NT2/D1 (cell line): Measurements from ENCODE around the gene LBP.

Experiments used
- SUZ12 ChIP-seq: IDR thresholded peaks from 2 replicates; pipeline ENCODE4 v1.6.1; 2011; ENCODE audit not compliant: insufficient read length, insufficient read depth; ENCODE audit errors: extremely low read depth
- YY1 ChIP-seq: IDR thresholded peaks from 2 replicates; pipeline ENCODE4 v1.6.1; 2011; ENCODE audit not compliant: insufficient read length, insufficient read depth

GRCh38 chr20:38402089-38402488 is 55.8 kb downstream of the LBP start:
- no peak for TF ChIP-seq YY1
- TF ChIP-seq SUZ12 = no peak
